ENCODE data around the gene OTOG. TPM values are rescaled to one million over a fixed set of nuclear protein-coding genes. Genes with fewer than 3 reads are reported as not detected.

OTOG gene
- total and polyA plus RNA-seq, 2 of the 8 experiments (the other 6 are each of a cell fraction or from before 2014, with no cell fraction given), result 0.41 to 1.5 TPM

DNA sequence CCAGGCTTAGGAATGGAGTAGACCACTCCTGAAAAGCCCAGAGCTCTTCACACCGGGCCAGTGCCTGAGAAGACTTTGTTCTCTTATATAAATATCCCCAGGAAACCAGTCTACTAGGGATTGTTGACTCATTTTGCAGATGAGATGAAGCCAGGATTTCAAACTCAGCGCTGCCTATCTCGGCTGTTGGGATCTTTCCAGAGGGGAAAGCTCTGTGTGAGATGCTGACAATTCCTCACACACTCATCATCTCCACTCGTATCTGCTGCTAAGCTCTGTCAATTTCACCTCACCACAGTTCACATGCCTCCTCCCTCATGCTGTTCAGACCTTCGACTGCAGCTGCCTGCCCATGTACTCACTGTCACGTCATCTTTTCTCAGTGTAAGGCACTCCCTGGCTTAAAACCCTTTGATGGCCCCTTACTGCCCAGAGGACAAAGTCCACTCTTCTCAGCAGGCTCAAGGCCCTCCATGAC, 15.4 kb upstream of the OTOG start:
- H3K27me3 ChIP-seq (replicated peaks in 1 of 4; ENCODE audit: control insufficient read depth in 3 of 4, extremely low read depth in 1 of 4, insufficient read depth in 3 of 4, low read length in 3 of 4), result no peaks in the 10 kb centered on the region; a peak in 1 of 7 replicates
- WGBS, 2 experiments (ENCODE audit: extremely low coverage in 1 of 2, insufficient coverage in 1 of 2, insufficient read length in 1 of 2, insufficient replicate concordance in 2 of 2, low coverage in 1 of 2, low lambda C conversion rate in 2 of 2, missing lambda C conversion rate in 1 of 2), result 86% methylated on average over 6 of the region's 6 CpGs; no CpG with 5 or more reads in 1 of the 2 experiments
- H3K36me3 ChIP-seq (ENCODE audit: control insufficient read depth in 2 of 4, insufficient read depth in 4 of 4, low read length in 3 of 4), result no peaks in the 10 kb centered on the region
- H3K4me1 ChIP-seq (replicated peaks in 1 of 4; ENCODE audit: control insufficient read depth in 3 of 4, insufficient read depth in 4 of 4, low read length in 3 of 4), result peaks cover 0 to 6% (median 0%) of the 10 kb centered on the region in 4 experiments; a peak in 3 of 7 replicates
- no peak overlapping the region for H3K9ac ChIP-seq (replicated peaks in 1 of 4; ENCODE audit: extremely low read depth in 1 of 4, low read depth in 3 of 4, low read length in 3 of 4)
- no peak overlapping the region for H2AK5ac ChIP-seq (ENCODE audit: low read depth, low read length)
- H3K18ac ChIP-seq (ENCODE audit: extremely low read depth, low read length), result no peak overlapping the region
- H2BK120ac ChIP-seq (replicated peaks; ENCODE audit: low read depth, low read length), result no peak overlapping the region
- DNase-seq (ENCODE audit: low read depth in 1 of 2, low spot score in 2 of 2), result no peak
- no peak overlapping the region for H3K4me3 ChIP-seq (ENCODE audit: extremely low read depth in 1 of 4, insufficient read depth in 2 of 4, low read depth in 3 of 4, low read length in 4 of 4)
- ChIA-PET POLR2A (ENCODE audit: partially characterized antibody) (no interaction called here), CTCF (ENCODE audit: partially characterized antibody) (interaction anchor here (1.4 to 44.8 kb wide), 6 partner anchors 12 to 189 kb away, joined by 3 to 1414 read pairs (median 6); partner anchors contain the start of genes KCNJ11 and USH1C)
- no peaks in the 10 kb centered on the region for H3K9me3 ChIP-seq (ENCODE audit: insufficient read depth in 2 of 2, low read depth in 1 of 2, low read length in 1 of 2)
- no peak overlapping the region for H3K27ac ChIP-seq (ENCODE audit: low read depth, low read length)
- H3K4me2 ChIP-seq (ENCODE audit: insufficient read depth in 1 of 2, low read depth in 2 of 2, low read length in 2 of 2), result no peak overlapping the region
- H2AFZ ChIP-seq (ENCODE audit: low read length), result no peak overlapping the region
- H3K23me2 ChIP-seq (ENCODE audit: low read depth, low read length), result no peaks in the 10 kb centered on the region
- H2BK20ac ChIP-seq (ENCODE audit: low read length), result no peak overlapping the region
- no peak overlapping the region for H4K91ac ChIP-seq (replicated peaks; ENCODE audit: insufficient read length, low read length)
- H3K56ac ChIP-seq (replicated peaks; ENCODE audit: insufficient read length, low read depth, low read length), result no peak overlapping the region
- no peak overlapping the region for H4K5ac ChIP-seq (ENCODE audit: insufficient read length, low read depth, low read length)
- no peak overlapping the region; the same call in 1 of the 2 replicates for H4K8ac ChIP-seq (ENCODE audit: extremely low read depth, insufficient read depth, low read length)
- H3K79me1 ChIP-seq (ENCODE audit: low read depth, low read length), result no peaks in the 10 kb centered on the region
- H3K14ac ChIP-seq (ENCODE audit: insufficient read length), result no peak overlapping the region
- no peaks in the 10 kb centered on the region for H3K79me2 ChIP-seq (ENCODE audit: control insufficient read depth in 1 of 2, insufficient read depth in 2 of 2, low read length in 2 of 2)
- no peak overlapping the region for H2BK5ac ChIP-seq (ENCODE audit: low read depth, low read length)
- H4K20me1 ChIP-seq (replicated peaks in 1 of 2; ENCODE audit: control insufficient read depth in 1 of 2, insufficient read depth in 2 of 2, low read length in 2 of 2), result peaks cover 0 to 2% of the 10 kb centered on the region in 2 experiments
- no peak overlapping the region for H2BK15ac ChIP-seq (ENCODE audit: low read length)
- FAIRE-seq, result no peak
- H2BK12ac ChIP-seq (ENCODE audit: low read depth, low read length), result no peak overlapping the region
- H3K23ac ChIP-seq (ENCODE audit: insufficient read length), result no peak overlapping the region
- no peak overlapping the region for H3K4ac ChIP-seq (replicated peaks; ENCODE audit: insufficient read length, low read depth, low read length)
- TF ChIP-seq POU5F1 (IDR thresholded peaks at IDR 0.05; ENCODE audit: low read depth, low read length), result no peak
